ENCODE results near the gene IDUA.

- TF ChIP-seq CTCF (IDR thresholded peaks at IDR 0.05; ENCODE audit: low read length) (no peak), EZH2 (optimal IDR thresholded peaks at IDR 0.05; ENCODE audit: low read depth, low read length) (no peak), EZH2phosphoT487 (IDR thresholded peaks at IDR 0.05; ENCODE audit: low read length) (no peak)
These were observed 13.1 kb downstream of the IDUA start for GRCh38 chr4:999882-1000425.
